ENCODE measurements around the gene DNAI4. TPM values are rescaled to one million over a fixed set of nuclear protein-coding genes. Genes with fewer than 3 reads are reported as not detected.
"Not testable (repeated sequence)": the region's sequence is repeated elsewhere in the genome, so short reads cannot be mapped to it uniquely, and the experiment has no call there.

Gene DNAI4
- total RNA-seq, 4 donors from 2014 or later = 0.29 to 4.8 (median 0.35) TPM; not detected in 1

- TF ChIP-seq POLR2A (IDR thresholded peaks at IDR 0.05) (no peak), CTCF (IDR thresholded peaks at IDR 0.05) (no peak)
- Histone ChIP-seq H3K4me1 (no peaks in the 10 kb centered on the region), H3K36me3 (no peaks in the 10 kb centered on the region), H3K27me3 (no peaks in the 10 kb centered on the region), H3K27ac (no peak overlapping the region), H3K9me3 (peaks cover 0 to 8% (median 0%) of the 10 kb centered on the region in 3 donors), H3K4me3 (no peak overlapping the region)
- no peak for DNase-seq
- whole genome bisulfite sequencing, 2 donors = 67 to 86% methylated on average over 1 of the region's 1 CpG
- intact Hi-C loops (cut with DNase I) = no loop called here
Measured at GRCh38 chr1:66876664-66877063, 48.0 kb downstream of the DNAI4 start.

DNA sequence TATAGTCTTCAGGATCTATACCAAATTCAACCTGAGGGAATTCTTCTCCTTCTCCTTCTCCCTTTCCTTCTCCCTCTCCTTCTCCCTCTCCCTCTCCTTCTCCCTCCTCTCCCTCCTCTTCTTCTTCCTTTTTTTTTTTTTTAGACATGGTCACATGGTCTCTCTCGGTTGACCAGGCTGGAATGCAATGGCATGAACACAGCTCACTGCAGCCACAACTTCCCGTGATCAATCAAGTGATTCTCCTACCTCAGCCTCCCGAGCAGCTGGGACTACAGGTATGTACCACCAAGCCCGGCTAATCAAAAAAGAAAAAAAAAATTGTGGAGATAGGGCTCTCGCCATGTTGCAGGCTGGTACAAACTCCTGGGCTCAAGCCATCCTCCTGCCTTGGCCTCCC is 51.5 kb downstream of the DNAI4 start:
- H3K4me1 ChIP-seq = no peaks in the 10 kb centered on the region
- WGBS, 2 donors = 76 to 85% methylated on average over 5 of the region's 5 CpGs
- H3K27ac ChIP-seq = no peak overlapping the region
- H3K27me3 ChIP-seq = no peaks in the 10 kb centered on the region
- no peaks in the 10 kb centered on the region for H3K9me3 ChIP-seq
- no peak for DNase-seq
- TF ChIP-seq CTCF (IDR thresholded peaks at IDR 0.05) (no peak), POLR2A (IDR thresholded peaks at IDR 0.05) (no peak)
- H3K36me3 ChIP-seq = no peaks in the 10 kb centered on the region
- intact Hi-C loops (cut with DNase I) = no loop called here
- H3K4me3 ChIP-seq = no peak overlapping the region

GRCh38 chr1:66872024-66872423 is 52.6 kb downstream of the DNAI4 start:
- H3K9me3 ChIP-seq; H3K27ac ChIP-seq; H3K4me1 ChIP-seq; H3K27me3 ChIP-seq; H3K4me3 ChIP-seq; H3K36me3 ChIP-seq; intact Hi-C loops (cut with DNase I); DNase-seq: not testable (repeated sequence)
- 93 to 94% methylated on average over 7 of the region's 7 CpGs for WGBS, 2 donors

DNA sequence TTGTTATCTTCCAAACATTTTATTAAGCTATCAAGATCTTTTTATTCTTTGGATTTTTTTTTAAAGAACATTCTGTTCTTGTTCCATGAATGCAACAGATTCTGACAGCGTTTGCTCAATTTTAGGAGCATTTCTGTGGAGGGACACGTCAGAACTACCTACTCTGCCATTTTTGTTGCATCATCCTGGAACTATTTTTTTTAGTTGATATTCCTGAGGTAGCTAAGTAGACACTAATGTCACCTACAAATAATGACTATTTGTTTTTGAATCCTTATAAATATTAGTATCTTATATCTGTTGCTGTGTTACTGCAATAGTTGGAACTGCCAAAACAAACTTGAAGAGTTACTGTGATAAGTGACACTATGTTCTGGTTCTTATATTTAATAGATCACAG is 57.2 kb downstream of the DNAI4 start:
- no peaks in the 10 kb centered on the region for H3K9me3 ChIP-seq
- H3K4me1 ChIP-seq = no peaks in the 10 kb centered on the region
- no peaks in the 10 kb centered on the region for H3K27me3 ChIP-seq
- DNase-seq = no peak
- no peak overlapping the region for H3K27ac ChIP-seq
- H3K4me3 ChIP-seq = no peak overlapping the region
- no peak for TF ChIP-seq POLR2A (IDR thresholded peaks at IDR 0.05)
- TF ChIP-seq CTCF (IDR thresholded peaks at IDR 0.05) = no peak
- intact Hi-C loops (cut with DNase I) = no loop called here
- no peaks in the 10 kb centered on the region for H3K36me3 ChIP-seq
- 83 to 85% methylated on average over 2 of the region's 2 CpGs for WGBS, 2 donors

- Histone ChIP-seq H3K9me3 (no peaks in the 10 kb centered on the region), H3K4me1 (no peaks in the 10 kb centered on the region), H3K36me3 (no peaks in the 10 kb centered on the region), H3K27me3 (no peaks in the 10 kb centered on the region), H3K27ac (no peak overlapping the region), H3K4me3 (no peak overlapping the region)
- DNase-seq = no peak
- intact Hi-C loops (cut with DNase I) = no loop called here
- 67 to 81% methylated on average over 3 of the region's 3 CpGs for WGBS, 2 donors
- TF ChIP-seq CTCF (IDR thresholded peaks at IDR 0.05) (no peak), POLR2A (IDR thresholded peaks at IDR 0.05) (no peak)
Measured at GRCh38 chr1:66860529-66860928, 64.1 kb downstream of the DNAI4 start.

DNA sequence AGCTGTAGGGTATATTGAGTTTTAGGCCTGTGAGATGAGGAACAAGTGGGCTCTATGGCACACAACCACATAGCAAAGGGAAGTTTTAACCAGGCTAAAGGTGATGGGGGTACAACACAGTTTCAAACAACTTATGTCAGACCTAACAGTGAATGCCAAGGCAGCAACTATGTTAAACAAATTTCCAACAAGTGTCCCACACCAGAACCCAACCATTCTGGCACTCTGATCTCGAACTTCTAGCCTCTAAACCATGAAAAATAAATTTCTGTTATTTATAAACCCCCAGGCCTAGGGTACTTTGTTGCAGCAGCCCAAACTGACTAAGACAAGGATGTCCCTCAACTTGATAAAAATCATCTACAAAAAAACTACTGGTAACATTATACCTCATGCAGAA is 71.3 kb downstream of the DNAI4 start:
- Histone ChIP-seq H3K4me3 (no peak overlapping the region), H3K4me1 (no peaks in the 10 kb centered on the region), H3K27me3 (no peaks in the 10 kb centered on the region), H3K27ac (no peak overlapping the region), H3K9me3 (no peaks in the 10 kb centered on the region), H3K36me3 (no peaks in the 10 kb centered on the region)
- intact Hi-C loops (cut with DNase I) = no loop called here
- DNase-seq = no peak
- 35 to 38% methylated on average over 1 of the region's 1 CpG for WGBS, 2 donors
- TF ChIP-seq POLR2A (IDR thresholded peaks at IDR 0.05) (no peak), CTCF (IDR thresholded peaks at IDR 0.05) (no peak)

Data from esophagus squamous epithelium (tissue), 5 donors.